Activated naive CD4-positive, alpha-beta T cell (primary cell): Measurements from ENCODE around the gene TYMP.

ENCODE experiments used
- DNase-seq, 4 experiments: peaks; one replicate each; lab custom pipeline; 2025; lab: John Stamatoyannopoulos, UW

Gene TYMP

DNA sequence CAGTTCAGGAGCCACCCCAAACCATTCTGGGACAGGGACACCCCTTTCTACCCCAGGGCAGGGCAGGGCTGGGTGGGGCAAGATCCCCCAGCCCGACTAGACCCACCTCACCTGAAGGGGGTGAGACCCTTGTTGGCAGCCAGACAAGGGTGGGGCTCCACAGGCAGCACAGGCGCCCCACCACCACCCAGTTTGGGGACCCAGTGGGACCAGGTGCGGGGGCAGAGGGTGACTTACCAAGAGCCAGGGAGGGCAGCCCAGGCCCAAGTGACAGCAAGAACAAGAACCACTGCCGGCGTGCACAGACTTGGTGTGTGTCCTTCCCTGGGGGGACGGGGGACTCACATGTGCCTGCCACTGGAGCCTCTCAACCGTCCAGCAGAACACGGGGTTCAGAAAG lies 46.3 kb downstream of the TYMP start:
- no peak for DNase-seq

- DNase-seq, result no peak
Measured at GRCh38 chr22:50483106-50483505, 46.7 kb downstream of the TYMP start.

- no peak for DNase-seq
Measured at GRCh38 chr22:50482107-50483074, 47.4 kb downstream of the TYMP start.

GRCh38 chr22:50481440-50482106 lies 48.2 kb downstream of the TYMP start, which contains the start of gene ADM2:
Gene ADM2 (plus strand): TSS chr22:50481543. CDS start chr22:50481848, 305 bp downstream.
- DNase-seq, result peak in 2 of 4 experiments; percentile 47 to 65

- no peak for DNase-seq
Measured at GRCh38 chr22:50481045-50481439, 48.8 kb downstream of the TYMP start.

GRCh38 chr22:50479721-50480120 lies 50.1 kb downstream of the TYMP start:
- no peak for DNase-seq

DNA sequence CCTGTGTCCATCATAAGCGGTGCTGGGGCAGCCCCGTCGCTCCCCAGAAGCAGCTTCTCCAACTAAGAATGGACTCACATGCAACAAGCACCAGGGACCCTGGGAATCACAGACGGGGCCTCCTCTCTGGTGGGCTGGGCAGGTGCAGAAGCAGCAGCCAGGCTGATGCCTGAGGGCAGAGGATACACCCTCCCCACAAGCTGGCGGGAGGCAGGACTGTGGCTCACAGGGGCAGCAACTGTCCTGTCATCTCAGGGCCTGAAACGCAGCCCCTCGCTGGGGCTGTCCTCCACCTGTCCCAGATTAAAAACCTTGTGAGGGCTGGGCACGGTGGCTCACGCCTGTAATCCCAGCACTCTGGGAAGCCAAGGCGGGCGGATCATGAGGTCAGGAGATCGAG lies 51.9 kb downstream of the TYMP start:
- DNase-seq, result no peak

- no peak for DNase-seq
Measured at GRCh38 chr22:50476868-50477267, 52.9 kb downstream of the TYMP start.
